ENCODE results near the gene FBXL5.

Gene FBXL5

GRCh38 chr4:15568821-15569220 is 86.3 kb downstream of the FBXL5 start:
- Histone ChIP-seq H3K9me3 (ENCODE audit: control insufficient read depth, low read length) (no peaks in the 10 kb centered on the region), H3K27ac (ENCODE audit: low read depth, low read length, severe bottlenecking) (no peak overlapping the region), H3K4me3 (ENCODE audit: extremely low read depth, insufficient read depth, low read length, poor library complexity, severe bottlenecking) (no peak overlapping the region), H3K36me3 (ENCODE audit: control insufficient read depth, insufficient read depth, low read length) (peaks cover 40% of the 10 kb centered on the region), H3K4me1 (ENCODE audit: control insufficient read depth, insufficient read depth, low read length, poor library complexity, severe bottlenecking) (no peaks in the 10 kb centered on the region)

GRCh38 chr4:15563871-15564270 is 91.3 kb downstream of the FBXL5 start:
- no peaks in the 10 kb centered on the region for H3K9me3 ChIP-seq (ENCODE audit: control insufficient read depth, low read length)
- 82 to 87% methylated on average over 4 to 6 of the region's 6 CpGs for WGBS, 2 experiments (ENCODE audit: insufficient coverage in 2 of 2)
- no peak overlapping the region for H3K4me3 ChIP-seq (ENCODE audit: extremely low read depth, insufficient read depth, low read length, poor library complexity, severe bottlenecking)
- peaks cover 6% of the 10 kb centered on the region for H3K4me1 ChIP-seq (ENCODE audit: control insufficient read depth, insufficient read depth, low read length, poor library complexity, severe bottlenecking)
- H3K27ac ChIP-seq (ENCODE audit: low read depth, low read length, severe bottlenecking), result no peak overlapping the region
- peaks cover 39% of the 10 kb centered on the region for H3K36me3 ChIP-seq (ENCODE audit: control insufficient read depth, insufficient read depth, low read length)

- H3K27ac ChIP-seq (ENCODE audit: low read depth, low read length, severe bottlenecking), result no peak overlapping the region
- H3K36me3 ChIP-seq (ENCODE audit: control insufficient read depth, insufficient read depth, low read length), result peaks cover 31% of the 10 kb centered on the region
- no peak overlapping the region for H3K4me3 ChIP-seq (ENCODE audit: extremely low read depth, insufficient read depth, low read length, poor library complexity, severe bottlenecking)
- H3K9me3 ChIP-seq (ENCODE audit: control insufficient read depth, low read length), result no peaks in the 10 kb centered on the region
- peaks cover 6% of the 10 kb centered on the region for H3K4me1 ChIP-seq (ENCODE audit: control insufficient read depth, insufficient read depth, low read length, poor library complexity, severe bottlenecking)
These were observed 92.5 kb downstream of the FBXL5 start for GRCh38 chr4:15562623-15563022.

GRCh38 chr4:15562114-15562513 is 93.0 kb downstream of the FBXL5 start:
- WGBS, 2 experiments (ENCODE audit: insufficient coverage in 2 of 2), result 75 to 100% methylated on average over 1 to 2 of the region's 3 CpGs
- Histone ChIP-seq H3K4me1 (ENCODE audit: control insufficient read depth, insufficient read depth, low read length, poor library complexity, severe bottlenecking) (peaks cover 6% of the 10 kb centered on the region), H3K27ac (ENCODE audit: low read depth, low read length, severe bottlenecking) (no peak overlapping the region), H3K4me3 (ENCODE audit: extremely low read depth, insufficient read depth, low read length, poor library complexity, severe bottlenecking) (no peak overlapping the region), H3K36me3 (ENCODE audit: control insufficient read depth, insufficient read depth, low read length) (peaks cover 31% of the 10 kb centered on the region), H3K9me3 (ENCODE audit: control insufficient read depth, low read length) (no peaks in the 10 kb centered on the region)

- H3K4me3 ChIP-seq (ENCODE audit: extremely low read depth, insufficient read depth, low read length, poor library complexity, severe bottlenecking), result no peak overlapping the region
- peaks cover 24% of the 10 kb centered on the region for H3K36me3 ChIP-seq (ENCODE audit: control insufficient read depth, insufficient read depth, low read length)
- peaks cover 6% of the 10 kb centered on the region for H3K4me1 ChIP-seq (ENCODE audit: control insufficient read depth, insufficient read depth, low read length, poor library complexity, severe bottlenecking)
- no peak overlapping the region for H3K27ac ChIP-seq (ENCODE audit: low read depth, low read length, severe bottlenecking)
- WGBS, 2 experiments (ENCODE audit: insufficient coverage in 2 of 2), result 78 to 83% methylated on average over 1 of the region's 2 CpGs
- no peaks in the 10 kb centered on the region for H3K9me3 ChIP-seq (ENCODE audit: control insufficient read depth, low read length)
These were observed 96.6 kb downstream of the FBXL5 start for GRCh38 chr4:15558561-15558960.

GRCh38 chr4:15557786-15558550 is 97.2 kb downstream of the FBXL5 start:
- H3K36me3 ChIP-seq (ENCODE audit: control insufficient read depth, insufficient read depth, low read length), result peaks cover 21% of the 10 kb centered on the region
- WGBS, 2 experiments (ENCODE audit: insufficient coverage in 2 of 2), result 80 to 88% methylated on average over 1 to 2 of the region's 2 CpGs
- no peak overlapping the region for H3K4me3 ChIP-seq (ENCODE audit: extremely low read depth, insufficient read depth, low read length, poor library complexity, severe bottlenecking)
- no peak overlapping the region for H3K27ac ChIP-seq (ENCODE audit: low read depth, low read length, severe bottlenecking)
- H3K4me1 ChIP-seq (ENCODE audit: control insufficient read depth, insufficient read depth, low read length, poor library complexity, severe bottlenecking), result peaks cover 6% of the 10 kb centered on the region
- no peaks in the 10 kb centered on the region for H3K9me3 ChIP-seq (ENCODE audit: control insufficient read depth, low read length)

GRCh38 chr4:15556511-15557092 is 98.6 kb downstream of the FBXL5 start:
- 90 to 100% methylated on average over 1 of the region's 4 CpGs for WGBS, 2 experiments (ENCODE audit: insufficient coverage in 2 of 2)
- no peak overlapping the region for H3K27ac ChIP-seq (ENCODE audit: low read depth, low read length, severe bottlenecking)
- peaks cover 21% of the 10 kb centered on the region for H3K36me3 ChIP-seq (ENCODE audit: control insufficient read depth, insufficient read depth, low read length)
- no peak overlapping the region for H3K4me3 ChIP-seq (ENCODE audit: extremely low read depth, insufficient read depth, low read length, poor library complexity, severe bottlenecking)
- H3K4me1 ChIP-seq (ENCODE audit: control insufficient read depth, insufficient read depth, low read length, poor library complexity, severe bottlenecking), result peaks cover 2% of the 10 kb centered on the region
- no peaks in the 10 kb centered on the region for H3K9me3 ChIP-seq (ENCODE audit: control insufficient read depth, low read length)

Measured in mesodermal cell (in vitro differentiated cells).